COLO668 (cell line): ENCODE measurements around the gene ZFPM1.
"Not testable (repeated sequence)": the region's sequence is repeated elsewhere in the genome, so short reads cannot be mapped to it uniquely, and the experiment has no call there.

Experiments
- DNase-seq: peaks from one replicate; lab custom pipeline; 2025; ENCODE audit not compliant: unreplicated experiment; lab: John Stamatoyannopoulos, UW

ZFPM1 gene

GRCh38 chr16:88510091-88510994, 57.3 kb downstream of the ZFPM1 start:
- peak; percentile 82 for DNase-seq

DNA sequence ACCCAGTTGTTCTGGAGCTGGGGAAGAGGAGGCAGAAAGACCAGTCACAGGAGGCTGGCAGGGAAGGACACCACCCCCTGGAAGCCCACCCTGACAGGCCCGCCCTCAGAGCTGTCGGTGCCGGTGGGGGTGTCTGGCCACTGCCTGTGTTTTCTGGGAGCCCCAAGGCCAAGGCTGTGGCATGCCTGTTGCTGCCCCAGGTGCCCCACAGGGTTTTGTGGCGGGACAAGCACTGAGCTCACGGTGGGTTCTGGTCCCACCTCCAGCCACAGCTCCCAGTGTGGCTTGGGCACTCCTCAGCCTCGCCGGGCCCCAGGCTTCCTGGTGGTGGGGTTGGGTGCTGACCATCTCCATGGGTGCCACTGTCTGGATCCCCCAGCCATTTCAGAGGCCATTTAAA, 58.0 kb downstream of the ZFPM1 start:
- DNase-seq = no peak

DNA sequence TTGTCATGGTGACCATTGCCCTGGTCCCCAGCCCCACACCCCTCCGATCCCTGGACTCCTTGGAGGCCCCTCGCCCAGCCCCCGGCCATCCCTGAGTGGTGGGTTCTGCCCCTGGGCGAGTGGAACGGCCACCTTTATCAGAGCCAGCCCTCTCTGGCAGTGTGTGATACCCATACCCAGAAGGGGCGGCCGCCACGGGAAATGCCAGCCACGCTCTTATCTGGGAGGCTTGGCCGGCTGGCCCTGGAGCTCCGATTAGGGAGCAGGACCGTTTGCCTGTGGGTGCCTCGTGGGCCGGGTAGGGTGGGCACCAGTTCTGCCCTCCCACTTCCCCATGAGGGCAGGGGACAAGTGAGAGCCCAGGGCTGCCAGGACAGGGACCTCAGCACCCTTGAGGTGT, 58.8 kb downstream of the ZFPM1 start:
- DNase-seq = no peak

GRCh38 chr16:88512728-88513696, 59.9 kb downstream of the ZFPM1 start:
- DNase-seq = no peak

DNA sequence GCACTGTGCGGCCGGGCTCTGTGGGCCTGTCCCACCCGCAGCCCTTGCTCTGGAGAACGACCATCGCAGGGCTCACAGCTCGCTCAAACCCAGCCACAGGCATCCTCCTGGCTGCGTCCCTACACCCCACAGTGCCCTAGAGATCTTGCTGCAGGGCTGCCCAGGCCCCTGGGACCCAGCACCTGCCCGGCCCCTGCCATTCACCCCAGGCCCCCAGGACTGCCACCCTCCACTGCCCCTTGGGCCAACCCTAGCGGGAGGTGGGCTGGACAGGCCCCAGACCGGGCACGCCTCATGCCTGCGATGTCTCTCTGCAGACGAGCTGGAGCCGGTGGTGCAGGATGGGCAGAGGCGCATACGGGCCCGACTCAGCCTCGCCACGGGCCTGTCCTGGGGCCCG, 61.0 kb downstream of the ZFPM1 start:
- no peak for DNase-seq

DNA sequence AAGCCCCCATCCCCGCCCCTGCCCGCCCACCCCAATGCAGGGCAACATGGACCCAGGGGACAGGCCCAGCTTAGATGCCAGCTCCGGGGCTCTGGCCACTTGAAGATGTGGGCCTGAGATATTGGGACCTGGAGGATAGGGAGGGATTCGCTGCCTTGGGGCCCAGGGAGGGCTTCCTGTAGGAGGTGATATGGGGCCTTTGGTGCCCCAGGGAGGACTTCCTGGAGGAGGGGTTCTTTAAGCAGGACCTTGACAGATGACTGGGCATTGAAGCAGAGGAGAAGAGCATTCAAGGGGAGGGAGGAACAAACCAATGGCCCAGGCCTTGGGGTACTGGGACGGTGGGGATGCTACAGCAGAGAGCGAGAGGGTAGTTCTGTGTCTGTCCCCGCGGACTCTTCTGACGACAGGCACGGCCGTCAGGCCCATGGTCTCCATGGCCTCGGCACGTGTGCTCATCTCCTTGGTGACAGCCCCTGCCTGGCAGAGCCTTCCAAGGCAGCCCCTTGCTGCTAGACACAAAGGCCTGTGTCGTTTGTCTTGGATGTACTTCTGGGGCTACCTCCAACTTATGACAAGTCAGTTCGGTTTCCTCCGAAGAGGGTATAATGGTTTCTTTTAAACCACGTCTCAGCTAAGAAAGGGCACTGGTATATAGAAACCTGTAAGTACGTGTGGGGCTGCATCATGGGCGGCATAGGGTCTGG, 61.6 kb downstream of the ZFPM1 start:
- no peak for DNase-seq

GRCh38 chr16:88515371-88515770, 62.3 kb downstream of the ZFPM1 start:
- no peak for DNase-seq

GRCh38 chr16:88515925-88516594, 63.0 kb downstream of the ZFPM1 start:
- DNase-seq = no peak

DNA sequence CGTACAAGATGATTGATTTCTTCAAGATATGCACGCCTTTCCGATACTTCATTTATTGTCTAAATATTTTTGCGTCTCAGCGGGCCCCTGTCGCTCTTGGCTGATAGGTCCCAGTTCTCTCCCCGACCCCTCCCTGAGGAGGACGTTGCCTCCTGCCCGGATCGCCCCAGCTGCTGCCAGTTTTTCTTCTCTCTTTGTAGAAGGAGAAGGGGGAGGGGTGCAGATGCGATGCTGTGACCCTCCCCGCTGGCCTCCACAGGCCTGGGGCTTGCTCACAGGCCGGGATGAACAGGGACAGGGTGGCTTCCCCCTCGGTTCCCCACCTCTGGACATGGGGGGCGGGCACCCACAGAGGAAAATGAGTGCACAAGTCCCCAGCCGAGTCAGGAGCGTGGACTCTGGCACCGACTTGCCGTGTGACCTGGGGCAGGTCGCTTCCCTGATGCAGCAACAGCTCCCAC, 63.6 kb downstream of the ZFPM1 start:
- no peak for DNase-seq

GRCh38 chr16:88517208-88517774, 64.2 kb downstream of the ZFPM1 start:
- not testable (repeated sequence) for DNase-seq

DNA sequence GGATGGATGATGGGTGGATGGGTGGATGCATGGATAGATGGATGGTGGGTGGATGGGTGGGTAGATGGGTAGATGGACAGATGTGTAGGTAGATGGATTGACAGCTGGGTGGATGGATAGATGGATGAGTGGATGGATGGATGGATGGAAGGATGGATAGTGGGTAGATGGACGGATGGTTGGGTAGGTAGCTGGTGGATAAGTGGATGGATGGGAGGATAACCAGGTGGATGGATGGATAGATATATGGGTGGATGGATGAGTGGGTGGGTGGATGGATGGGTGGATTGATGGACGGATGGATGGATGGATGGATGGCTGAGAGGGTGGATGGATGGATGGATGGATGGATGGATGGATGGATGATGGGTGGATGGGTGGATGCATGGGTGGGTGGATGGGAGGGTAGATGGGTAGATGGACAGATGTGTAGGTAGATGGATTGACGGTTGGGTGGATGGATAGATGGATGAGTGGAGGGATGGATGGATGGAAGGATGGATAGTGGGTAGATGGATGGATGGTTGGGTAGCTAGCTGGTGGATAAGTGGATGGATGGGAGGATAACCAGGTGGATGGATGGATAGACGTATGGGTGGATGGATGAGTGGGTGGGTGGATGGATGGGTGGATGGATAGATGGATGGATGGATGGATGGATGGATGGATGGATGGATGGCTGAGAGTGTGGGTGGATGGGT, 65.5 kb downstream of the ZFPM1 start:
- DNase-seq = not testable (repeated sequence)

GRCh38 chr16:88519240-88519639, 66.2 kb downstream of the ZFPM1 start:
- DNase-seq = no peak

DNA sequence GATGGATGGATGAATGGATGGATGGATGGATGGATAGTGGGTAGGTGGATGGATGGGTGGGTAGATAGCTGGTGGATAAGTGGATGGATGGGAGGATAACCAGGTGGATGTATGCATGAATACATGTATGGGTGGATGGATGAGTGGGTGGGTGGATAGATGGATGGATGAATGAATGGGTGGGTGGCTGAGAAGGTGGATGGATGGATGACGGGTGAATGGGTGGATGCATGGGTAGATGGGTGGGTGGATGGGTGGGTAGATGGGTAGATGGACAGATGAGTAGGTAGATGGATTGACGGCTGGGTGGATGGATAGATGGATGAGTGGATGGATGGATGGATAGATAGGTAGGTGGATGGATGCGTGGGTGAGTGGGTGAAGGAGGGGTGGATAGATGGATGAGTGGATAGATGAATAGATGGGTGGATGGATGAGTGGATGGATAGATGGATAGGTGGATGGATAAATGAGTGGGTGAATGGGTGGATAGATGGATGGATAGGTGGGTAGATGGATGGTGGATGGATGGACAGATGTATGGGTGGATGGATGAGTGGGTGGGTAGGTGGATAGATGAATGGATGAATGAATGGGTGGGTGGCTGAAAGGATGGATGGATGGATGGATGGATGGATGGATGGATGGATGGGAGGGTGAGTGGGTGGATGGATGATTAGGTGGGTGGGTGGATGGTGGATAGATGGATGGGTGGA, 67.0 kb downstream of the ZFPM1 start:
- DNase-seq = no peak

GRCh38 chr16:88521674-88522073, 68.6 kb downstream of the ZFPM1 start:
- no peak for DNase-seq

- DNase-seq = no peak
Observed at GRCh38 chr16:88522276-88522949, 69.3 kb downstream of the ZFPM1 start.

DNA sequence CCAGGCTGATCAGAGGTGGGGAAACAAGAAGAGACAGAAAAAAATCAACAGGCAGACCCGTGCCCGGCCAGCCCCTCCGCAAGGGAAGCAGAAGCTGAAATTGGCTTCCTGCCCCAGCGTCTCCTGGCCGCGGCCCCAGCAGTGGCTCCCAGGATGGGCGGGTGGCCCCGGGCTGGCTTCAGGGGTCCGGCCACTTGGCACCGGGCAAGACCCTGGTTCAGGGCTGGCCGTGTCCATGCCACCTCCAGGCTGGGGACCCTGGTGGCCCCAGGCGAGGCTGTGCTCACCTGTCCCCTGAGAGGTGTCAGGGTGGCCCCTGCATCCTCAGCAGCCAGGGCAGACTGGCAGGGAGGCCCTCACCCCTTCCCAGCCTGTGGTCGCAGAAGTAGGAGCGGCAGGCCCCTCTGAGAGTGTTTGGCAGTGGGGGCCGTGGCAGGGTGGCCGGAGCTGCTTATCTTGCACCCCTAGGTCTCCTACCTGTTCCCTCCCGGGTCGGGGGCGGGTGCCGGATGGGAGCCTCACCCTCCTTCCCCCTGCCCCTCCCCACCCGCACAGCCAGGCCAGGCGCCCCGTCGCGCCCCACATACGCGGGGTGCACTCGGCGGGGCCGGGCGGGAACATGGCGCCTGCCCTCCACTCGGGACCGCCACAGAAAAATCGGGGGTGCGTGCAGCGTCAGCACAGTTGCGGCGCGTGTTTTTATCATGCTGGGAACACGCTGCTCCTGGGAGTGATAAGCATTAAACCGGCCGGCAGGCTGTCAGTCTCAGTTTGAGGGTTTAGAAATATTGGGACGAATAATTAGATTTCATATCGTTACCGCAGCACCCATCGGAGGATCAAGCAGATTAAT, 70.5 kb downstream of the ZFPM1 start:
- no peak for DNase-seq

DNA sequence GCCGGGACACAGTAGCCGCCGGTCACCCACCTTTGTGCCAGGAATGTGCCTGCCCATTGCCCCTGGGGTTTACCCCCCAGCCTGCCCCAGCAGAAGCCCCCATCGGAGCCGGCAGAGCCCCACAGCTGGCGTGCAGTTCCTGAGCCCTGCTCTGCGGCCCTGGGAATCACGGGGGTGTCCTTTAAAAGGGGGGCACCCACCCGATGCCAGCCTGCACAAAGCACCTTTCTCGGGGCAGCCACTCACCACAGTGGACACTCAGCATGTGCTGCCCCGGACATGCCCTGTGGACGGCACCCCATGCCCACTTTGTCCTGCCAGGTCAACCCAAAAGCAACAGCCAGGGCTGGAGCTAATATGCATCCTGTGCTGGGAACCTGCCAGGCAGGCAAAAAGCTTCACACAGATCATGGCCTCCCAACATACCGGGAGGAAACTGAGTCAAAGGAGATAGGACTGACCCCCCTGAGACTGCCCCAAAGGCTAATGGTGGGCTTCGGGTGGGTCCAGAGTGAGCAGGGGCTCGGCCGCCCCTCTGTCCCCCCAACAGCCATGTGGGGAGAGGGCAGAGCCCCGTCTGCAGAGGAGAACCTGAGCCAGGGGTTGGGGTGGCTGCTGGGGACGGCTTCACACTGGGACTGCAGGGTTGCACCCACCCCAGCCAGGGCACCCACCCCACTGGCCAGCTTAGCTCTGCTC, 71.3 kb downstream of the ZFPM1 start:
- no peak for DNase-seq
